ENCODE results near the gene SET. TPM values are rescaled to one million over a fixed set of nuclear protein-coding genes. Genes with fewer than 3 reads are reported as not detected.

The SET gene
- polyA plus RNA-seq, 1 of the 3 experiments (the other 2 are of a cell fraction): 64.6 TPM

- TF ChIP-seq TCF12 (IDR thresholded peaks at IDR 0.05) (no peak), USF2 (IDR thresholded peaks at IDR 0.05; ENCODE audit: borderline replicate concordance, low read depth, low read length) (no peak)
These were observed 35.1 kb upstream of the SET start (continued) for GRCh38 chr9:128653908-128654307.

- H3K27ac ChIP-seq (ENCODE audit: low read depth in 2 of 2, low read length in 1 of 2): no peak overlapping the region
- H3K36me3 ChIP-seq (replicated peaks in 1 of 2; ENCODE audit: control insufficient read depth in 1 of 2, insufficient read depth in 2 of 2, low read length in 1 of 2): no peaks in the 10 kb centered on the region
- WGBS (ENCODE audit: low lambda C conversion rate): 100% methylated on average over 1 of the region's 1 CpG
- peaks cover 34% of the 10 kb centered on the region for H3K79me2 ChIP-seq (ENCODE audit: insufficient read depth)
- H3K4me2 ChIP-seq: no peak overlapping the region
- no peaks in the 10 kb centered on the region for H3K4me1 ChIP-seq (ENCODE audit: control insufficient read depth in 1 of 2, insufficient read depth in 2 of 2, low read depth in 1 of 2, low read length in 1 of 2)
- H3K9ac ChIP-seq: no peak overlapping the region
- TF ChIP-seq NFIC (IDR thresholded peaks at IDR 0.05; ENCODE audit: borderline replicate concordance) (no peak), RFX5 (IDR thresholded peaks at IDR 0.05; ENCODE audit: low read length) (no peak), YY1 (IDR thresholded peaks at IDR 0.05; ENCODE audit: low read depth) (no peak), SIN3A (IDR thresholded peaks at IDR 0.05; ENCODE audit: borderline replicate concordance, low read depth, low read length) (no peak), FOXJ3 (CRISPR knock-in tag; IDR thresholded peaks at IDR 0.05) (no peak), FOXM1 (IDR thresholded peaks at IDR 0.05; ENCODE audit: low read depth) (no peak), NRF1 (IDR thresholded peaks at IDR 0.05; ENCODE audit: low read depth, low read length) (no peak), MXI1 (IDR thresholded peaks at IDR 0.05; ENCODE audit: low read depth, low read length) (no peak), CHD2 (IDR thresholded peaks at IDR 0.05; ENCODE audit: low read length, partially characterized antibody) (no peak), EZH2phosphoT487 (IDR thresholded peaks at IDR 0.05; ENCODE audit: borderline replicate concordance, low read depth) (no peak), RCOR1 (IDR thresholded peaks at IDR 0.05; ENCODE audit: low read length) (no peak), TAF1 (IDR thresholded peaks at IDR 0.05; ENCODE audit: borderline replicate concordance, low read depth, low read length) (no peak), SMC3 (IDR thresholded peaks at IDR 0.05; ENCODE audit: low read depth, low read length) (no peak), MEF2A (IDR thresholded peaks at IDR 0.05; ENCODE audit: borderline replicate concordance, low read depth) (no peak), IRF3 (IDR thresholded peaks at IDR 0.05; ENCODE audit: low read depth, low read length) (no peak), EP300 (IDR thresholded peaks at IDR 0.05; ENCODE audit: borderline replicate concordance in 1 of 2, low read depth in 1 of 2, low read length in 1 of 2) (no peak), POLR2AphosphoS5 (IDR thresholded peaks at IDR 0.05; ENCODE audit: low read depth, low read length) (no peak)
- DNase-seq: no peak
- H3K4me3 ChIP-seq (ENCODE audit: low read depth in 2 of 2, low read length in 1 of 2): no peak overlapping the region
- H3K9me3 ChIP-seq: no peaks in the 10 kb centered on the region
- no peaks in the 10 kb centered on the region for H4K20me1 ChIP-seq (ENCODE audit: insufficient read depth)
- no peak overlapping the region for H2AFZ ChIP-seq (ENCODE audit: low read depth)
- peaks cover 10% of the 10 kb centered on the region for H3F3A ChIP-seq (replicated peaks; ENCODE audit: insufficient read depth)
- H3K9me2 ChIP-seq: no peaks in the 10 kb centered on the region
- ChIA-PET POLR2A (no interaction called here), CTCF (interaction anchor here (1.2 kb wide), 1 partner anchor 18 kb away, joined by 3 read pairs; no protein-coding TSS in a partner anchor)
- no peaks in the 10 kb centered on the region for H3K27me3 ChIP-seq (ENCODE audit: insufficient read depth)
These were observed 34.5 kb upstream of the SET start for GRCh38 chr9:128654481-128654880.

Measured in SK-N-SH (cell line).